Fibroblast of lung (primary cell): ENCODE measurements around the gene PTPN2. TPM values are rescaled to one million over a fixed set of nuclear protein-coding genes. Genes with fewer than 3 reads are reported as not detected.

ENCODE experiments used
- DNase-seq, 2 donors: peaks; one replicate each; pipeline versions ENCODE4 v3.0.0 to v3.0.0-alpha.2; 2010; ENCODE audit warnings: low read depth in 2 of 2
- H2AFZ ChIP-seq: 2 replicates; pipeline ENCODE4 v1.5.1; 2012; ENCODE audit warnings: low read length, control low read depth, inconsistent platforms
- H3K27ac ChIP-seq: 2 replicates; pipeline ENCODE4 v1.5.1; 2011; ENCODE audit warnings: low read length, control low read depth; ENCODE audit not compliant: insufficient read depth
- H3K27me3 ChIP-seq: 2 replicates; pipeline ENCODE4 v1.5.1; 2011; ENCODE audit warnings: mild to moderate bottlenecking, low read length; ENCODE audit not compliant: control insufficient read depth, insufficient read depth
- H3K36me3 ChIP-seq: 2 replicates; pipeline ENCODE4 v1.5.1; 2011; ENCODE audit warnings: low read length; ENCODE audit not compliant: control insufficient read depth, insufficient read depth
- H3K4me1 ChIP-seq: 2 replicates; pipeline ENCODE4 v1.5.1; 2011; ENCODE audit warnings: low read length; ENCODE audit not compliant: control insufficient read depth, insufficient read depth; ENCODE audit errors: extremely low read depth
- H3K4me2 ChIP-seq: 2 replicates; pipeline ENCODE4 v1.5.1; 2011; ENCODE audit warnings: low read length, control low read depth; ENCODE audit not compliant: insufficient read depth; ENCODE audit errors: extremely low read depth
- H3K4me3 ChIP-seq, 4 experiments: fragments of 200-600 bp in 1 of 4; sonication (generic) in 1 of 4; replicated peaks in 1 of 4; 2 replicates each; pipeline ENCODE4 v1.5.1; 2011 to 2016; ENCODE audit warnings: low read length in 4 of 4, low read depth in 3 of 4, mild to moderate bottlenecking in 3 of 4, control low read depth in 2 of 4, inconsistent platforms in 1 of 4, mixed read lengths in 1 of 4; ENCODE audit not compliant: insufficient read depth in 1 of 4; ENCODE audit errors: control extremely low read depth in 1 of 4
- H3K79me2 ChIP-seq: 2 replicates; pipeline ENCODE4 v1.5.1; 2012; ENCODE audit warnings: mild to moderate bottlenecking, low read length, inconsistent platforms; ENCODE audit not compliant: control insufficient read depth, insufficient read depth
- H3K9ac ChIP-seq: 2 replicates; pipeline ENCODE4 v1.5.1; 2011; ENCODE audit warnings: mild to moderate bottlenecking, low read length, control low read depth; ENCODE audit not compliant: insufficient read depth
- H3K9me3 ChIP-seq: 2 replicates; pipeline ENCODE4 v1.5.1; 2012; ENCODE audit warnings: low read depth, low read length; ENCODE audit not compliant: control insufficient read depth, insufficient read depth
- H4K20me1 ChIP-seq: 2 replicates; pipeline ENCODE4 v1.5.1; 2011; ENCODE audit warnings: low read length; ENCODE audit not compliant: control insufficient read depth, insufficient read depth; ENCODE audit errors: extremely low read depth
- EZH2 ChIP-seq: IDR thresholded peaks from 2 replicates; pipeline ENCODE4 v1.5.1; 2012; ENCODE audit warnings: low read length, control low read depth, mild to moderate bottlenecking; ENCODE audit errors: missing control alignments
- polyA plus RNA-seq, 2 donors: library from polyadenylated mRNA; depleted of rRNA in 1 of 2; stranded (reverse) in 1 of 2; unstranded in 1 of 2; fragments of >200 nt; gene quantifications; 2 replicates each; pipeline ENCODE4 v1.2.1, GENCODE V29; 2011 to 2012; ENCODE audit warnings: missing spikeins in 1 of 2
- total RNA-seq: library from RNA; depleted of rRNA; stranded (reverse); fragments of >200 nt; gene quantifications from 2 replicates; pipeline ENCODE4 v1.2.1, GENCODE V29; 2014
- TF ChIP-seq, protein P1 (sequence below), 2 donors: IDR thresholded peaks in 1 of 2; conservative IDR thresholded peaks in 1 of 2; 1 replicate in 1 of 2; 2 replicates in 1 of 2; pipeline ENCODE4 v1.5.1; 2011 to 2012; ENCODE audit warnings: low read length in 2 of 2, control low read depth in 1 of 2, inconsistent platforms in 1 of 2, low read depth in 1 of 2, mild to moderate bottlenecking in 1 of 2

Gene PTPN2
- total and polyA plus RNA-seq, 2 donors (not counting 1 experiment from before 2014, with no cell fraction given), result 23.6 to 23.7 TPM

DNA sequence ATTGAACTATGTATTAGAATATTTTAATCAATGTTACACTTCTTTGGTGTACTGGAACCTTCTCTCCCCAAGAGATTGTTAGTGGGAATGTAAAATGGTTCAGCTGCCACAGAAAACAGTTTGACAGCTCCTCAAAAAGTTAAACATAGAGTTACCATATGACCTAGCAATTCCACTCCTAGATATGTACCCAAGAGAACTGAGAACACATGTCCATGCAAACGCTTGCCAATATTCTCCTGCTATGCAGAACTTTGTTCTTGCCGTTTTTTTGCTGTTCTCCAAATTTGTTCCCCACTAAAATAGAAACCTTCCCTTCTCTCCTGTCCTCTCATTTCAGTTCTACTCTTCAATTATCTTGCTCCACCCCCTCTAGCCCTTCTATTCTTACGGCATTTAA, 87.6 kb downstream of the PTPN2 start:
- Histone ChIP-seq H3K9me3 (no peaks in the 10 kb centered on the region), H3K4me1 (no peaks in the 10 kb centered on the region), H3K27me3 (no peaks in the 10 kb centered on the region), H4K20me1 (no peaks in the 10 kb centered on the region), H3K9ac (no peak overlapping the region), H3K36me3 (no peaks in the 10 kb centered on the region), H2AFZ (no peak overlapping the region), H3K4me2 (no peak overlapping the region), H3K4me3 (no peak overlapping the region), H3K79me2 (no peaks in the 10 kb centered on the region), H3K27ac (no peak overlapping the region)
- TF ChIP-seq, protein P1, sequence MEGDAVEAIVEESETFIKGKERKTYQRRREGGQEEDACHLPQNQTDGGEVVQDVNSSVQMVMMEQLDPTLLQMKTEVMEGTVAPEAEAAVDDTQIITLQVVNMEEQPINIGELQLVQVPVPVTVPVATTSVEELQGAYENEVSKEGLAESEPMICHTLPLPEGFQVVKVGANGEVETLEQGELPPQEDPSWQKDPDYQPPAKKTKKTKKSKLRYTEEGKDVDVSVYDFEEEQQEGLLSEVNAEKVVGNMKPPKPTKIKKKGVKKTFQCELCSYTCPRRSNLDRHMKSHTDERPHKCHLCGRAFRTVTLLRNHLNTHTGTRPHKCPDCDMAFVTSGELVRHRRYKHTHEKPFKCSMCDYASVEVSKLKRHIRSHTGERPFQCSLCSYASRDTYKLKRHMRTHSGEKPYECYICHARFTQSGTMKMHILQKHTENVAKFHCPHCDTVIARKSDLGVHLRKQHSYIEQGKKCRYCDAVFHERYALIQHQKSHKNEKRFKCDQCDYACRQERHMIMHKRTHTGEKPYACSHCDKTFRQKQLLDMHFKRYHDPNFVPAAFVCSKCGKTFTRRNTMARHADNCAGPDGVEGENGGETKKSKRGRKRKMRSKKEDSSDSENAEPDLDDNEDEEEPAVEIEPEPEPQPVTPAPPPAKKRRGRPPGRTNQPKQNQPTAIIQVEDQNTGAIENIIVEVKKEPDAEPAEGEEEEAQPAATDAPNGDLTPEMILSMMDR (conservative IDR thresholded peaks at IDR 0.05 in 1 of 2, IDR thresholded peaks at IDR 0.05 in 1 of 2; ENCODE audit: low read depth in 1 of 2, low read length in 2 of 2), result no peak
- TF ChIP-seq EZH2, result no peak
- no peak for DNase-seq

DNA sequence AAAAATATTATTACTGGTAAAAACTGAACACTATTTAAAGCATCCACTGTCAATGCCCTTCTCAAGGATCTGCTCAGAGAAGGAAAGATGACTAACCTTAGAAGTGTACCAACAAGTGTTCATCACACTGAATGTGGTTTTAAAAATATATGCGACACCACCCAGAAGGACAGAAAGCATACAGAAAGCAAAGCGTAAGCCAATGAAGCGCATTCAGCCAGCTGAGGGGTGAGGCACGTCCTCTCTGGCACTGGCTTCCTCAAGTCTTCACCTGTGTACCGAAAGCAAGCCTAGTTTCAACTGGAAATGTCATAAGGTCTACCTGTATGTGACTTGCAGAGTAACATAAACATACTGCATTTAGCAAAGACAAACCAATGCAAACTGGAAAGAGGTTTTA, 92.4 kb downstream of the PTPN2 start:
- Histone ChIP-seq H3K27me3 (no peaks in the 10 kb centered on the region), H3K9me3 (no peaks in the 10 kb centered on the region), H2AFZ (no peak overlapping the region), H3K79me2 (no peaks in the 10 kb centered on the region), H4K20me1 (no peaks in the 10 kb centered on the region), H3K4me2 (no peak overlapping the region), H3K4me3 (no peak overlapping the region), H3K36me3 (no peaks in the 10 kb centered on the region), H3K9ac (no peak overlapping the region), H3K4me1 (no peaks in the 10 kb centered on the region), H3K27ac (no peak overlapping the region)
- DNase-seq, result no peak
- TF ChIP-seq, protein P1 (conservative IDR thresholded peaks at IDR 0.05 in 1 of 2, IDR thresholded peaks at IDR 0.05 in 1 of 2; ENCODE audit: low read depth in 1 of 2, low read length in 2 of 2), result no peak
- TF ChIP-seq EZH2, result no peak

DNA sequence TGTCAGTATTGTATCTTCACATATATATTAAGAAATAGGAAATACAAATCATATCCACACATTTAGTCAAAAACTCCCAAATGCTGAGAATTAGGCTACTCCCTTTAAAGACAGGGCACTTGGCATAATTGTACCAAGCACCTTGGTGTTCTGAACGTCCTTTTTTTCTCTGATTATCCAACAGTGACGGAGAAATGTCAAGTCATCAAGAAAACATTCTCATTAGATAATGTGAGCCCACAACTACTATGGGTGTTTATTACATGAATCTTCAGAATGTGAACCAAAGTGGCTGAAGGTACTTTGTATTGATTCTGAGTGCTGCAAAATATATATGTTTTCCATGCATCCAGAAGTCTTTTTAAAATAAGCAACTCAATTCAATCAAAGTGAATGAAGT, 97.4 kb downstream of the PTPN2 start:
- H3K4me1 ChIP-seq, result no peaks in the 10 kb centered on the region
- no peak for DNase-seq
- no peaks in the 10 kb centered on the region for H3K36me3 ChIP-seq
- no peaks in the 10 kb centered on the region for H4K20me1 ChIP-seq
- H3K4me2 ChIP-seq, result no peak overlapping the region
- peaks cover under 1% of the 10 kb centered on the region for H3K27me3 ChIP-seq
- H3K27ac ChIP-seq, result no peak overlapping the region
- no peaks in the 10 kb centered on the region for H3K79me2 ChIP-seq
- no peaks in the 10 kb centered on the region for H3K9me3 ChIP-seq
- H3K9ac ChIP-seq, result no peak overlapping the region
- H3K4me3 ChIP-seq, result no peak overlapping the region
- H2AFZ ChIP-seq, result no peak overlapping the region
- TF ChIP-seq, protein P1 (conservative IDR thresholded peaks at IDR 0.05 in 1 of 2, IDR thresholded peaks at IDR 0.05 in 1 of 2; ENCODE audit: low read depth in 1 of 2, low read length in 2 of 2), result no peak
- no peak for TF ChIP-seq EZH2
